Glomerular visceral epithelial cell (primary cell): ENCODE results near the gene AFP.

Source experiments
- DNase-seq: peaks from one replicate; pipeline ENCODE4 v3.0.0-alpha.2; 2016; ENCODE audit errors: extremely low spot score

AFP gene

GRCh38 chr4:73438582-73439215 lies 2.7 kb downstream of the AFP start:
- no peak for DNase-seq

DNA sequence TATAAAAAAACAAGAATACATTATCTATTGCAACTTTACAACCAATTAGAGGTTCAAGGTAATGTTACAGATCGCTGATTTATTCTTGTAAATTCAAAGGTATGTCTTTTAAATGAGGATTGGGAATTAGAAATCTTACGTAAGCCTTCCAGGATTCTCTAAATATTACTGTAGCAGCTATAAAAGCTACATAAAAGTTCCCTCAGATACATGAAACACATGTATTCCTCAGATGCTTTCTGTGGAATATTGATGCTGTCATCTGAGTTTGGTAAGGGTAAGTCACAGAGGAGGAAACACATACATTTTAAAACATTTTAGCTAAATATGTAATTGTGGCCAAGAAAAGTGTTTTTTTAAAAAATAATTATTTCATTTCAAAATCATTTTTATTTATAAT lies 3.4 kb downstream of the AFP start:
- no peak for DNase-seq

DNA sequence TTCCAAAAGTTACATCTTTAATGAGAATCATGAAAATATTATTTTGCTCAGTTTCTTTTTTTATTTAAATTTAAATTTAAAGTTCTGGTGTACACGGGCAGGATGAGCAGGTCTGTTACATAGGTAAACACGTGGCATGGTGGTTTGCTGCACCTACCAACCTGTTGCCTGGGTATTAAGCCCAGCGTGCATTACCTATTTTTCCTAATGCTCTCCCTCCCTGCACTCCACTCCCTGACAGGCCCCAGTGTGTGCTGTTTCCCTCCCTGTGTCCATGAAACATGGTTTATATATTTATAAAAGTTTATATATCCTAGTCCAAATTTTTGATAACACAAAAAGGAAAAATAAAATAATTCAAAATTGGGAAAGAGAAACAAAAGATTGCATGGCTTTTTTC lies 4.0 kb downstream of the AFP start:
- DNase-seq: no peak

DNA sequence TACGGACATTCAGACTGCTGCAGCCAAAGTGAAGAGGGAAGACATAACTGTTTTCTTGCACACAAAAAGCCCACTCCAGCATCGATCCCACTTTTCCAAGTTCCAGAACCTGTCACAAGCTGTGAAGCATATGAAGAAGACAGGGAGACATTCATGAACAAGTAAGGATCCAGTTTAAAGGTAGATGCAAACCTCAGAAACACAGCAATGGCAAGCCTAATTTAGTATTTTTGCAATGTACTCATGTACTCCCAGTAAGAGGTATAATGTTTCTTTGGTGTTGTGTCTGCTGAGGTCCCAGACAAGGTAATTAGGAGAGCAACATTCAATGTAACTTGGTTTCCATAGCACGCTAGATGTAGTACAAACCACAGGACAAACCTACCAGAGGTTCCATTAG lies 4.6 kb downstream of the AFP start:
- no peak for DNase-seq

DNA sequence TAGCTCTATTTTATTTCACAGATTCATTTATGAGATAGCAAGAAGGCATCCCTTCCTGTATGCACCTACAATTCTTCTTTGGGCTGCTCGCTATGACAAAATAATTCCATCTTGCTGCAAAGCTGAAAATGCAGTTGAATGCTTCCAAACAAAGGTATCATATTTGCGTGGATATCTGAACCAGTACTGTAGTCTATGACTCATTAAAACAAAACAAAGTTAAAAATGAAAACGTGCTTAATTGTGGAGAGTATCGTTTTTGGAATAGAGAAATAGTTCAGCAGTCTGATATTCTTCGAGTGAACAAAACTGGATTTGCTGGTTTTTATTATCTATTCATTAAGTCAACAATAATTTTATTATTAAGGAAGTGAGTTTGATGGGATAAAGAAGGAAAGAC lies 6.3 kb downstream of the AFP start:
- no peak for DNase-seq

DNA sequence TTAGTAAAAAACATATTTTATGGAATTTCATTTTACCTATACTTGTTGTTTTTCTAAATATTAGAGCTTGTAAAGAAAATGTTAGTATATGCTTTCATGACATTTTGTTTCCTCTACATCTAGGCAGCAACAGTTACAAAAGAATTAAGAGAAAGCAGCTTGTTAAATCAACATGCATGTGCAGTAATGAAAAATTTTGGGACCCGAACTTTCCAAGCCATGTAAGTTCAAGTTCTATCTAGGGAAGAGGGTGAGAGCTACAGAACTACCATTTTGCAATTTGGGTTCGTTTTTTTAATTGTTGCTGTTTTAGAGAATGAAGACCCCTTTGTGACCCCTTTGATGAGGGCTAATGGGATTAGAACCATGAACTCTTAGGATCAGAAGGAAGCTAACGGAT lies 7.2 kb downstream of the AFP start:
- DNase-seq: no peak

DNA sequence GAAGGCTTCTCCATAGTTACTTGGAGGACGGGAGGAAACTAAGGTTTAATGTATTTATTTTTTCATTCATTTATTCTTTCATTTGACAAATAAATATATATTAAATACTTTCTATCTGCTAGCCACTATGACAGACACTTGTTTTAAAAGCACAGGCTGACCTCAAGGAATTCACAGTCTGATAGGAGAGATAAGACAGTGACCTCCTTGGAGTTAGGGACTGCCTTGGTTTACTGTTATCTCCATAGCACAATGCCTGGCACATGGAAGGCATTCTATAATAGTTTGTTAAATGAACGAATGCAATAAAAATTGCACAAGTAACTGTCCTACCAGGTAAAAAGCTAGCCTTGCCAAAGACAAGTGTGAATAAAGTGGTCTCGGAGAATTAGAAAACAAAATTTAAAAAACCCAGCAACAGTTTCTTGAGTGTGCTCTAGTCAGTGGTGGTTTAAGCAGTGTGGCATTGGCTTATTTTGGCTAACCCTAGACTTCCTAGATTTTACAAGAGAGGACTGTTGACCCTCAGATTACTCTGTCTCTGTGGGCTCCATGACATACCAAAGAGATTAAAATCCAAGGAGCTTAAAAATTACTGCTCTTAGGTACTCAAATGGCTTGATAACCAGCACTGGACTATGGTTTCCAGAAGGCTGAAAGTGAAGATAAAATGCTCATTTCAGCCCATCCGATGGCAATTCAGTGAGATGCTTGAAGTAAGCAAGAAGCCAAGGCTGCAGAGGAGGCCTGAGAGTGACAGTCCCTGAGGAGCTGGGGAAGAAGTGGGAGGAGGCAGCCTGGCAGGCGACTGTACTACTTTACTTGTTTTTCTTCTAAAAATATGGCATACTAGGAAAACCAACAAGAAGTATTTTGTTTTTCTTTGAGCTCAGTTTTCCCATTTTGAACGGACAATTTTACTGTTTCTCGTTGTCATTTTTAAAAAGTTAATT lies 9.6 kb downstream of the AFP start:
- DNase-seq: no peak

DNA sequence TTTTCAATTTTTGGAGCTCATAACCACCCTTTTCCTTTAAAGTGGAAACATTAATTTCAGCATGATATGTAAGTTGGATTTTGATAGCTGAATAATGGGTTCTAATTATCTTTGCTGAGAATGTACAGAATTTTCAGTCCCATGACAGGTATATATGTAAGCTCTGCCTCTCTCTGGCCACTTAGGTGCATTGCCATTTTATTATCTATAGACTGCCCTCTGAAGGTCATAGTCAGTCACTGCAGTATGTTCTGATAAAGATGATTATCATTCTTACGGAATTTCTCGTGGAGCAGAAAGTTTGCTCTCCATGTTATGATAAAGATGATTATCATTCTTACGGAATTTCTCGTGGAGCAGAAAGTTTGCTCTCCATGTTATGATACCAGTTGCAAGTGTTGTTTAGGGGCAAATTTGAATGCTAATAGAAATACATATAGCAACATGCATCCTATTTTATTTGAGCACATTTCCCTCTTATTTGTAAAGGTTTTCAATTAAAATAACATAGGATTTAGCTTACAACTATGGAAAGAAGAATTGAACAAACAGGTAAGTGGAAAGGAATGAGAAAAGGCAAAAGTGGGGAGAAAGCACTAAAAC lies 10.4 kb downstream of the AFP start:
- peak; percentile 57 for DNase-seq

- DNase-seq: no peak
Observed at GRCh38 chr4:73447671-73448070, 11.7 kb downstream of the AFP start.

DNA sequence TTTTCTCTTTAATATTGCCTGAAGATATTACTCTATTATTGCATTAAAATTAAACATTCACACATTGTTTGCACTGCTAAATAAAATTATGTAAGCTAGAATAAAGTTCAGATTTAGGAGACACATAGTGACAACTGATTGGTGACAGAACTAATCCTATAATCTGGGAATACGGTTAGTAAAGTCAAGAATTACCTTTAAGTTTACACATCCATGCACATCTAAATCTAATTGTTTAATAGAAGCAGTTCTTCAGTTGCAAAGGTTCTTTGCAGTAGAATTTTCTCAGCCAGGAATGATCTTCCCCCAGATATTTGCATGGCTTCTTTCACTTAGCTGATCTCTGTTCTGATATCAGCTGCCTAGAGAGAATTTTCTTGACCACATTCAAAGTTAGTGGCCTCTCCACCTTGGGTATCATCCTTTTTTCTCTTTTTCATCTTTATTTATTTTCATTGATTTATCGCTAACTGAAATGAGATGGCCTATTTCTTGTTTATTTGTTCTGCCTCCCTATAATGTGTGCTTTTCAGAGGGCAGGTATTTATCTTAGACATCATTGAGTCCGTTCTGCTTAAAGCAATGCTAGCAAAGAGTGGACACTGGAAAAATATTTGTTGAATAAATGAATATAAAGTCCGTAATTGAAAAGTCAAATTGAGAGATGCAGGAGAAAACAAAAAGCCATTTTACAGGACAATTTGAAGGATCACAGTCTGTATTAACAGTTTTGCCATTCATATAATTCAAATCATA lies 12.6 kb downstream of the AFP start:
- no peak for DNase-seq

DNA sequence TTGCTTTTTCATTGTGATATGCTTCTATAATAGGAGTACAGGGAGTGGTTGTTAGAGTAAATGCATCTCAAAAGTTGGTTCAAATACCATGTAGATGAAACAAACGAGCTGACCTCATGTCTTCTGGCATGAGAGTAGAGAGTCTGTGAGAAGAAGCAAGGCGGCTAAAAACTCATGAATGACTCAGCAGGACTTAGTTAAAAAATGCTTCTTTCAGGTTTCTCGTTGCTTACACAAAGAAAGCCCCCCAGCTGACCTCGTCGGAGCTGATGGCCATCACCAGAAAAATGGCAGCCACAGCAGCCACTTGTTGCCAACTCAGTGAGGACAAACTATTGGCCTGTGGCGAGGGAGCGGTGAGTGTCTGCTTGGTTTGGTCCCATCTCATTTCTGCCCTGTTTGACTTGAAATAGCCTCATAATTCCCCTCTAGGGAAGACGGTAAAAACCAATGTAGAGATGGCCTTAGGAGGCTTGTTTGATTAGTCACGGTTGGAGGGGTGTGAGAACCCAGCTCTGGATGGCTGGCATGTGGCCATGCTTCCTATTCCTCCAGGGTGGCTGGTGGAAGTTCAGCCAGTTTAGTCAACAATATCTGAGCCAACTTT lies 14.5 kb downstream of the AFP start:
- peak; percentile 83 for DNase-seq

DNA sequence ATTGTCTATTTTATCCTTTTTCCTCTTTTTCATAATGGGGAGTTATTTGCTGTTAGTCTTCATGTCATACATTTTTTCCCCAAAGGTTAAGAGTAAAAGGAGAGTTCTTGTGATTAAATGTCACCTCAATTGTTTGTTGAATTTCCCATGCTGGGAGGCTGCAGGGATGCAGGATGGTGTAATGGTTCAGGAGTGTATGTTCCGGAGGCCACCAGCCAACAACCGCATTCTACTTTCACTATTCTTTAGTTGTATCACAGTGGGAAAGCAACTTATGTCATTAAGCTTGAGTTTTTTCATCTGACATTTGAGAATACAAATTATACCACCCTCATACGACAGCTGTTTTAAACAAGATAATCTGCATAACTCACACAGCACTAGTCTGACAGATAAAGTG lies 15.4 kb downstream of the AFP start:
- DNase-seq: no peak

GRCh38 chr4:73451981-73452747 lies 16.1 kb downstream of the AFP start:
- no peak for DNase-seq

GRCh38 chr4:73452953-73453700 lies 17.1 kb downstream of the AFP start:
- DNase-seq: no peak

GRCh38 chr4:73453701-73454005 lies 17.6 kb downstream of the AFP start:
- peak; percentile 21 for DNase-seq

DNA sequence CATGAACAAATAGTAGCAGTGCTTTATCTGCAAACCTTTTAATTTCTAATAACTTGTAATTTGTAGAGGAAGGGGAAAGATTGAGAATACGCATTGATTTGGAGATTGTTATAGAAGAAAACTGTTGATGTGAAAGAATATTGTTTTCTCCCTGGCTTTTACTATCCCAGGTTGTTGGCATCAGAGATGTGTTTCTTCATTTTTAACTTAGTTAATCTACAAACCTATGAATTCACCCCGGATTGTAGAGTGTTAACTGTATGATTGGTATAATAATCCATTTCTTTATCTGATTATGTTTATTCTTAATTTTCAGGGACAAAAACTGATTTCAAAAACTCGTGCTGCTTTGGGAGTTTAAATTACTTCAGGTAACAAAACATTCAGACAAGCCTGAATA lies 18.9 kb downstream of the AFP start:
- no peak for DNase-seq

- DNase-seq: no peak
Observed at GRCh38 chr4:73456177-73457022, 20.4 kb downstream of the AFP start.

DNA sequence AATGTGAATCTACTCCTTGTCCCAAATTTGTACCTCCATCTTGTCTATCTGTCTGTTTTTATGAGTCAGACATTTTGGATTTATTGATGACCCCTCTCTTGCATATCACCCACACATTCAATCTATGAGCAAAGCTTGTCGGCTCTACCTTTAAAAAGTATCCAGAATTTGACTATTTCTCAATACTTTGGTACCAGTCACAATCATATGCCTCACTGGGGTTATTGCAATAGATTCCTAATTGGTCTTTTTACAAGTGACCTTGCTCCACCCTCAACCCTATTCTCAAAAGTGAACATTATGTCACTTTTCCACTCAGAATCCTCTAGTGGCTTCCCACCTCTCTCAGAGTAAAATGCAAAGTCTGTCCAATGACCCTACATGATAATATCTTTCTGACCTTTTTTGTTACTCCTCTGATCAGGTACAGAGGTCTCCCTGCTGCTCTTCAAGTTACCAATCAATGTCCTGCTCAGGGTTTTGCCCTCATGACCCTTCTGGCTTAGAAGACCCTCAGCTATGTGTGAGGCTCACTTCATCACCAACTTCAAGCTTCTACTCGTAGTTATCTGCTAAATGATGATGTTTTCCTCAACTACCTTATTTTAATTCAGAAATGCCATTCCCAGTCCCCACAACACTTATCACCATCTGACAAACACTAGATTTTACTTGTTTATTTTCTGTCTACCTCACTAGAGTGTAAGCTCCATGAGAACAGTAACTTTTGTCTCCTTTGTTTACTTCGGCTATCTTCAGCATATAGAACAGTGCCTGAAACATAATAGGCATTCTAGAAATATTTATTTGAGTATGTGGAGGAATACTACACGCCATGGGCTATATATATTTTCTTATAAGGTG lies 22.4 kb downstream of the AFP start:
- no peak for DNase-seq

GRCh38 chr4:73459048-73459421 lies 23.0 kb downstream of the AFP start:
- DNase-seq: no peak
